Activated T-helper 1 cell treated with anti-CD3 and anti-CD28 coated beads, Interleukin-12 subunit alpha, Interleukin-12 subunit beta, Interleukin-2, Interleukin-4 antibody, amounts not matched to agents 30 ng/mL and 10 ng/mL and 1 ng/mL, durations not matched to agents 14 hours and 24 hours and 36 hours (primary cell): ENCODE measurements around the gene PRDM2. TPM values are rescaled to one million over a fixed set of nuclear protein-coding genes. Genes with fewer than 3 reads are reported as not detected.

ENCODE experiments used
- DNase-seq: peaks from one replicate; pipeline ENCODE4 v3.0.0; 2021; ENCODE audit warnings: low spot score
- H3K27ac Mint-ChIP-seq: one replicate; pipeline ENCODE4 v1.8.0; 2021; ENCODE audit warnings: mild to moderate bottlenecking, mixed read lengths
- H3K27me3 Mint-ChIP-seq: one replicate; pipeline ENCODE4 v1.8.0; 2022; ENCODE audit warnings: mild to moderate bottlenecking, moderate library complexity, mixed read lengths; ENCODE audit not compliant: insufficient read depth
- H3K36me3 Mint-ChIP-seq: one replicate; pipeline ENCODE4 v1.8.0; 2021; ENCODE audit warnings: low read depth, mixed read lengths
- H3K4me1 Mint-ChIP-seq: one replicate; pipeline ENCODE4 v1.8.0; 2021; ENCODE audit warnings: low read depth, mixed read lengths
- H3K4me3 Mint-ChIP-seq: one replicate; pipeline ENCODE4 v1.8.0; 2021; ENCODE audit warnings: mild to moderate bottlenecking, moderate library complexity, mixed read lengths
- H3K9me3 Mint-ChIP-seq: one replicate; pipeline ENCODE4 v1.8.0; 2021; ENCODE audit warnings: mixed read lengths
- intact Hi-C: fragments of 100-400 bp; cut with micrococcal nuclease; formaldehyde crosslinking; loops from one replicate; pipeline ENCODE4 v1.15.1; 2024
- total RNA-seq: library from RNA; stranded (reverse); gene quantifications from 2 replicates; pipeline ENCODE4 v1.2.3, GENCODE V29; 2022

PRDM2 gene
- total RNA-seq, 1 donor from 2014 or later = 50.4 TPM

GRCh38 chr1:13797397-13797796 is 97.4 kb downstream of the PRDM2 start:
- Mint-ChIP-seq H3K27me3 (no peaks in the 10 kb centered on the region), H3K9me3 (no peaks in the 10 kb centered on the region), H3K27ac (no peak overlapping the region), H3K4me1 (peaks cover 20% of the 10 kb centered on the region), H3K4me3 (no peak overlapping the region), H3K36me3 (peaks cover 23% of the 10 kb centered on the region)
- intact Hi-C loops = no loop called here
- no peak for DNase-seq

GRCh38 chr1:13798120-13798519 is 98.1 kb downstream of the PRDM2 start:
- Mint-ChIP-seq H3K4me1 (peaks cover 19% of the 10 kb centered on the region), H3K27me3 (no peaks in the 10 kb centered on the region), H3K36me3 (peaks cover 20% of the 10 kb centered on the region), H3K27ac (no peak overlapping the region), H3K4me3 (no peak overlapping the region), H3K9me3 (no peaks in the 10 kb centered on the region)
- intact Hi-C loops = no loop called here
- no peak for DNase-seq

- Mint-ChIP-seq H3K9me3 (no peaks in the 10 kb centered on the region), H3K27me3 (no peaks in the 10 kb centered on the region), H3K4me3 (no peak overlapping the region), H3K36me3 (peaks cover 11% of the 10 kb centered on the region), H3K4me1 (peaks cover 5% of the 10 kb centered on the region), H3K27ac (no peak overlapping the region)
- intact Hi-C loops = no loop called here
- no peak for DNase-seq
Measured at GRCh38 chr1:13799502-13800283, 99.7 kb downstream of the PRDM2 start.

DNA sequence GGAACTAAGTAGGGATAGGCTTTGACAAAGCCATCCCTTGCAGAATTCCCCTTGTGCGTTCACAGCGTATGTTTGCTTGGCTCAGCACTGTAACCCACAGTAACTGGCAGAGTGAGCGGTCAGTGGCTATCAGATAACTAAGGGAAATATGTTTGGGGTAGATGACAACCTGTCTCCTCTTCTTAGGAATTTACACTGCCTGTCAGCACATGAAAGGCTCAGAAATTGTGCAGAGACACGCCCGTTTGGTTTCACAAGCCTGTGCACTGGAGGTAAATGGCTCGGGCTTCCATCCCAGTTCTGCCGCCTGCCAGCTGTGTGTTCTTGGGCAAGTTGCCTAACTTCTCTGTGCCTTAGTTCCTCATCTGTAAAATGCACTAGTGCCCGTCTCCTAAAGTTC is 101.2 kb downstream of the PRDM2 start:
- Mint-ChIP-seq H3K36me3 (peaks cover 1% of the 10 kb centered on the region), H3K4me1 (no peaks in the 10 kb centered on the region), H3K27me3 (no peaks in the 10 kb centered on the region), H3K9me3 (no peaks in the 10 kb centered on the region), H3K27ac (no peak overlapping the region), H3K4me3 (no peak overlapping the region)
- DNase-seq = no peak
- intact Hi-C loops = no loop called here

GRCh38 chr1:13801655-13802486 is 101.9 kb downstream of the PRDM2 start:
- H3K9me3 Mint-ChIP-seq = no peaks in the 10 kb centered on the region

DNA sequence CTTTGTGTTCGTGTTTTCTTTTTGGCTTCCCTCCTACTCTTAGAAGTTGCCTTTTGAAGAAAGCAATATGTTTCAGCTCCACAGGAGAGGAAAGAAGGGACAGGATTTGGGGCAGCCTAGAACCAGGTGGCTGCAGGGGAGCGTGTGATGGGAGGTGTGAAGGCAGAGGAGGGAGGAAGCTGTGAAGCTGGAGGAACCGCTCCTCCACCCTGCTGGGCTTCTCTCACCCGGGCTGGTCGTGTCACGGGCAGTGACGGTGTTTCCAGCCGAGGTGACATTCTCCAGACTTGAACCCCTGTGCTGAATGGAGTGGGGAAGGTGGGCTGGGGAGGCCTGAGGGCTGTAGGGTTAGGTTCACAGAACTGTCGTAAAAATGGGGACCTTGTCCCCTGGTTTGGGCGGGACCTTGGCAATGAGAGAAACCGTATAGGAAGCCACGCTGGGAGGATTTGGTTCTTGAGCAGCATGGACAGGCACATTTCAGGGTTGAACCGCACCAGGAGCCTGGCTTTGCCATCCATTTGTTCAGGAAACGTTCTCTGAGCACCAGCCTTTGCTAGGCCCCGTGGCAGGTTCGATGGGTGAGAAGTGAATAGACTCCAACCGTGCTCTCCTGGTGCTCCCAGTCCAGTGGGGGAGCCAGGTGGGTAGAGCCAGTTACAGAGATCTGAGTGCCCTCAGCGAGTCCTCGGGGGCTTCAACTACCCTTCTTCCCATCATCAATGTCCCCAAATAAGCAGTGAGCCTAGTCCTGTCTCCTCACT is 103.0 kb downstream of the PRDM2 start:
- H3K27ac Mint-ChIP-seq = peak overlapping the region; percentile 0
- H3K36me3 Mint-ChIP-seq = no peaks in the 10 kb centered on the region
- no peak overlapping the region for H3K4me3 Mint-ChIP-seq
- intact Hi-C loops = no loop called here
- no peaks in the 10 kb centered on the region for H3K9me3 Mint-ChIP-seq
- peaks cover 8% of the 10 kb centered on the region for H3K4me1 Mint-ChIP-seq
- no peak for DNase-seq
- H3K27me3 Mint-ChIP-seq = no peaks in the 10 kb centered on the region

More at GRCh38 chr1:13801655-13802486, 101.9 kb downstream of the PRDM2 start:
- no peak overlapping the region for H3K4me3 Mint-ChIP-seq
- intact Hi-C loops = no loop called here
- no peaks in the 10 kb centered on the region for H3K27me3 Mint-ChIP-seq
- H3K27ac Mint-ChIP-seq = no peak overlapping the region
- DNase-seq = no peak
- H3K36me3 Mint-ChIP-seq = peaks cover 1% of the 10 kb centered on the region
- peaks cover 5% of the 10 kb centered on the region for H3K4me1 Mint-ChIP-seq

GRCh38 chr1:13803546-13804239 is 103.7 kb downstream of the PRDM2 start:
- Mint-ChIP-seq H3K4me3 (no peak overlapping the region), H3K27me3 (no peaks in the 10 kb centered on the region), H3K36me3 (no peaks in the 10 kb centered on the region), H3K9me3 (no peaks in the 10 kb centered on the region), H3K27ac (no peak overlapping the region), H3K4me1 (peaks cover 8% of the 10 kb centered on the region)
- intact Hi-C loops = no loop called here
- DNase-seq = no peak

DNA sequence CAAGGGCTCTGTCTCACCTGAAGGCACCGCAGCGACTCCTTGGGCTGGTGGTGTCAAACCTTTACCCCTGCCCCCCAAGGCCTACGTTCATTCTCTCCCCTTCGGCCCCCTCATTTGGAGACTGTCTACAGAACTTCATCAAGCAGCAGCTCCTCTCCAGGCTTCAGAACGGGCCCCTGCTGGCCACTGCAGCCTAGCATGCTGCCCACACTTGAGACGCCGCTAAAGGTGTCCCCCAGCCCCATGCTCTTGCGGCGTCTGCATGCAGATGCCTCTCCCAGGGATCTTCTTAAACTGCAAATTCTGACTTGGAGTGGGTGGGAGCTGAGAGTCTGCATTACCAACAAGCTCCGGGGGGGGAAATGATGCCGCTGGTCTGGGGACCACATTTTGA is 104.2 kb downstream of the PRDM2 start:
- H3K4me1 Mint-ChIP-seq = peaks cover 8% of the 10 kb centered on the region
- no peaks in the 10 kb centered on the region for H3K27me3 Mint-ChIP-seq
- H3K9me3 Mint-ChIP-seq = no peaks in the 10 kb centered on the region
- no peak overlapping the region for H3K27ac Mint-ChIP-seq
- intact Hi-C loops = no loop called here
- no peaks in the 10 kb centered on the region for H3K36me3 Mint-ChIP-seq
- DNase-seq = no peak
- H3K4me3 Mint-ChIP-seq = no peak overlapping the region

DNA sequence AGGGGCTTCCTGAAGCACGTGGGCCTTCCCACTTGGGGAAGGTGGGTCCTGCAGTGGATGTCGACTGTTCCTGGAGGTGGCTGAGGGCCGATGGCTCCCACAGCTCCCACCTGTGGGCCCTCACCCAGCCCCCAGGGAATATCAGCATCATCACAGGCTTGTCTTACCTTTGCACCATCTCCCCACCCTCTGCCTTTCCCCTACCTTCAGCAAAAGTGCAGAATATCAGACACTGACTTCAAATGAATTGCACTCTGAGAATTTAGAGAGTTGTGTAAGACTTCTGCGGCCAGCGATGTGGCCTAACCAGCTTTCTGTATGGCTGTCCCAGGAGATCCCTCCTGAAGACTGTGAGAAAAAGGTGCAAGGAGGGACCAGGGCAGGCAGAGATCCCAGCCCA is 105.4 kb downstream of the PRDM2 start:
- Mint-ChIP-seq H3K36me3 (no peaks in the 10 kb centered on the region), H3K4me1 (peaks cover 8% of the 10 kb centered on the region), H3K27ac (no peak overlapping the region), H3K9me3 (no peaks in the 10 kb centered on the region), H3K27me3 (no peaks in the 10 kb centered on the region), H3K4me3 (no peak overlapping the region)
- intact Hi-C loops = no loop called here
- no peak for DNase-seq

- no peak overlapping the region for H3K4me3 Mint-ChIP-seq
- H3K9me3 Mint-ChIP-seq = no peaks in the 10 kb centered on the region
- H3K27me3 Mint-ChIP-seq = no peaks in the 10 kb centered on the region
- no peak for DNase-seq
- no peak overlapping the region for H3K27ac Mint-ChIP-seq
- peaks cover 8% of the 10 kb centered on the region for H3K4me1 Mint-ChIP-seq
- H3K36me3 Mint-ChIP-seq = no peaks in the 10 kb centered on the region
- intact Hi-C loops = no loop called here
Measured at GRCh38 chr1:13806108-13806507, 106.1 kb downstream of the PRDM2 start.

DNA sequence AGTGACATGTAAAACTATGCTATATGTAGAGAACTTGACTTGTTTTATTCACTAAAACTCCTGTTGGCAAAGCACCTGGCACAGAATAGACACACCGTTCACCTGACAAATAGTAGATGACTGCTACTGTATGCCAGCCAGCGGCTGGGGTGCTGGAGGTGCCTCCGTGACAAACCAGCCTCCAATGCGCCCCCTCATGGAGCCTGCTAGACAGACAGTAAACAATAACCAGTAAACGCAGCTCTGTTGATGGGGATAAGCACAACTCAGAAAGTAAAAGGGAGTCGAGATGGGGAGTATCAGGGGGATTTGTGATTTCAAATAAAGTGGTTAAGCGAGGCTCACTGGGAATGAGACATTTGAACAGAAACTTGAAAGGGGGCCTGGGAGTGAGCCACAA is 107.2 kb downstream of the PRDM2 start:
- Mint-ChIP-seq H3K4me1 (peaks cover 8% of the 10 kb centered on the region), H3K36me3 (no peaks in the 10 kb centered on the region), H3K9me3 (no peaks in the 10 kb centered on the region), H3K27me3 (no peaks in the 10 kb centered on the region), H3K4me3 (no peak overlapping the region), H3K27ac (no peak overlapping the region)
- intact Hi-C loops = no loop called here
- no peak for DNase-seq

- DNase-seq = no peak
- intact Hi-C loops = no loop called here
- H3K27ac Mint-ChIP-seq = no peak overlapping the region
Measured at GRCh38 chr1:13808729-13809131, 108.7 kb downstream of the PRDM2 start.

More at GRCh38 chr1:13808729-13809131, 108.7 kb downstream of the PRDM2 start:
- no peak overlapping the region for H3K4me3 Mint-ChIP-seq
- H3K36me3 Mint-ChIP-seq = no peaks in the 10 kb centered on the region
- H3K27me3 Mint-ChIP-seq = no peaks in the 10 kb centered on the region
- H3K9me3 Mint-ChIP-seq = no peaks in the 10 kb centered on the region
- H3K4me1 Mint-ChIP-seq = peaks cover 8% of the 10 kb centered on the region
